Thyroid gland (tissue), 4 donors: Measurements from ENCODE around the gene GSG1L.

ENCODE experiments used
- POLR2A ChIP-seq, 2 donors: fragments of 450-650 bp; IDR thresholded peaks; one replicate each; pipeline ENCODE4 v1.6.1; 2017; ENCODE audit warnings: antibody characterized with exemption in 2 of 2, mild to moderate bottlenecking in 2 of 2, moderate library complexity in 1 of 2
- TF ChIP-seq, protein P1 (sequence below), 6 experiments: fragments of 200-600 bp in 3 of 6; fragments of 450-650 bp in 3 of 6; sonication (generic) in 3 of 6; IDR thresholded peaks; one replicate each; pipeline ENCODE4 v1.5.1; 2016 to 2019; ENCODE audit warnings: antibody characterized with exemption in 6 of 6, mild to moderate bottlenecking in 2 of 6, inconsistent platforms in 1 of 6, moderate library complexity in 1 of 6

DNA sequence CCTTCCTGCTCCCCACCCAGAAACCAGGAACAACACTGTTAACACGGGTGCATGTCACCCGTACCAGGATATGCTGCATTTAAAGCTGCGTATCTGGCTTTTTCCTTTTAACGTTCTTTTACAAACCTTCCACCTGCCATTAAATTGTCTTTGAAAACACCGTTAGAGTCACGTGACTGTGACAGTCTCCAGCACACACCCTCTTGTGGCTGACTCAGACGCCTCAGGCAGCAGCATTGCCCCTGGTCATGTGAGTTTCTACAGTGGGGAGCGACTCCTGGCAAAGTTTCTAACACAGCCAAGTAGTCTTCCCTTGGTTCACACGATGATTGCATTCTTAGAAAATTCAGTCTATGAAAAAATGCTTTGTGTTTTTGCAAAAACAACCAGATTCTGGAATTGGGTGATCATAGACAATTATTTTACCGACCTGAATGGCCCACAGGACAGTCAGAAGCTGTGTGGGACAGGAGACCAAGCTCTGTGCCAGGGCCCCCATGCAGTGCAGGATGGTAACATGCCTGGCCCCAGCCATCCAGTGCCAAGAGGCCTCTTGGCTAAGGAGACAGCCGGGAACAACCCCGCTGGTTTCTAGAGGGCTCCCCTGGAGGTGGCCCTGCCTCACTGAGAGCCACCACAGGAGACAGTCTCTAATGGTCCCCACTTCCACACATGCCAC is 314.5 kb downstream of the GSG1L start:
- TF ChIP-seq, protein P1, sequence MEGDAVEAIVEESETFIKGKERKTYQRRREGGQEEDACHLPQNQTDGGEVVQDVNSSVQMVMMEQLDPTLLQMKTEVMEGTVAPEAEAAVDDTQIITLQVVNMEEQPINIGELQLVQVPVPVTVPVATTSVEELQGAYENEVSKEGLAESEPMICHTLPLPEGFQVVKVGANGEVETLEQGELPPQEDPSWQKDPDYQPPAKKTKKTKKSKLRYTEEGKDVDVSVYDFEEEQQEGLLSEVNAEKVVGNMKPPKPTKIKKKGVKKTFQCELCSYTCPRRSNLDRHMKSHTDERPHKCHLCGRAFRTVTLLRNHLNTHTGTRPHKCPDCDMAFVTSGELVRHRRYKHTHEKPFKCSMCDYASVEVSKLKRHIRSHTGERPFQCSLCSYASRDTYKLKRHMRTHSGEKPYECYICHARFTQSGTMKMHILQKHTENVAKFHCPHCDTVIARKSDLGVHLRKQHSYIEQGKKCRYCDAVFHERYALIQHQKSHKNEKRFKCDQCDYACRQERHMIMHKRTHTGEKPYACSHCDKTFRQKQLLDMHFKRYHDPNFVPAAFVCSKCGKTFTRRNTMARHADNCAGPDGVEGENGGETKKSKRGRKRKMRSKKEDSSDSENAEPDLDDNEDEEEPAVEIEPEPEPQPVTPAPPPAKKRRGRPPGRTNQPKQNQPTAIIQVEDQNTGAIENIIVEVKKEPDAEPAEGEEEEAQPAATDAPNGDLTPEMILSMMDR (IDR thresholded peaks at IDR 0.05), result peak in 4 of 6 experiments; percentile 37 to 51 (median 45)
- no peak for TF ChIP-seq POLR2A (IDR thresholded peaks at IDR 0.05)
